GM19328 (cell line): Measurements from ENCODE around the gene SPATS2L.

Experiments used
- ATAC-seq: cut with Tn5 transposase; IDR thresholded peaks from one replicate; pipeline ENCODE4 v1.9.1; 2021; ENCODE audit warnings: mild to moderate bottlenecking, moderate library complexity; ENCODE audit not compliant: unreplicated experiment

The SPATS2L gene

DNA sequence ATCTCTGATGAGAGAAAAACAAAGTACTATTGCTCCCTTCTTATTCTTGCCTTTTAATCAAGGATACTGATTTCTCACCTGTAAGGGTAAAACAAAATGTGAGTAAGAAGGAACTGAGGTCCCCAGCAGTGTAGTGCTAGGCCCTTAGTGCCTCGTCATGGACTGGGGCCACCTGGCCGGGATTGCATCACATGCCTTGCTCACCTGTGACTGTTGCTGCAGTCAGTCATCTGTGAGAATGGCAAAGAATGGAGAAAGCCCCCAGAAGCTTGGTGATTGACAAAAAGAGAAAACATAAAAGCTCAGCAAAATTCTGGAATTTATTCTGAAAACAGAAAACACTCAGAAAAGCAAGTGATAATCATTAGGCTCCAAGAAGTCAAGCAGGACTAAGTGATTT, 63.4 kb downstream of the SPATS2L start:
- no peak for ATAC-seq

DNA sequence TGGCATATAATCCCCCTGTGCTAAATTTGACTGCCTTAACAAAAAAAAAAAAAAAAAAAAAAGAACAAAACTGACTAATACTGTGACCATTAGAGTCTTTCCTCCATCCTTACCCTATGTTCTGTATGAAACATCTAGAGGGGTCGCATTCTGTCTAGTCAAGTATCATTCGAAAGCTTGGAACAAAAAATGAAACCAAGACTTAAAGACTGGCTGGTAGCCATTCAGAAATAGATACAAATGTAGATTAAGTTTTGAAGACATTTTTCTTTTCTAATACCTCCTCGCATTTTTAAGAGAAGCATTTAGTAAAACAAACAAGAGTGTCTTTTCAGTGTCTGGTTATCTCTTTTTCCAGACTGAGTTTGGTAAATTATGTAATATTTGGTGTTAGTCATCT, 66.7 kb downstream of the SPATS2L start:
- ATAC-seq, result no peak

DNA sequence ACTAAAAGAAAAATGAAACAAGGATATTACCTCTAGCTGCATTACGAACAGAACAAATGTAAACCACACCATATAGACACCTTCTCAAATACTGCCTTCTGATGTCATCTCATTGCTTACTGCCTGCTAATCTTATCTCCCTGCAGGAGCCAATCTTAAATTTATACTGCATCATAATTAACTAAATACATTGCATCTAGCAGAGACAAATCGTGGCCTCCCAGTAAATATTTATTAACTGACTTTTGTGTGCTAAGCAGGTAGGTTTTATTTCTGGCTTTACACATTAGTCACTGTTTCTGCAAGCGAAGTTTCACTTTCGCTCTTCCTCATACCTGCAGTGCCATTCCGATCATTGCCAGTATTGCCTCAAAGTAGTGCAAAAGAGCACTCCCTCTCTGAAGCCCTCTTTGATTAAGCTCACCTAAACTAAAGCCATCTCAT, 67.5 kb downstream of the SPATS2L start:
- ATAC-seq, result peak; percentile 96

DNA sequence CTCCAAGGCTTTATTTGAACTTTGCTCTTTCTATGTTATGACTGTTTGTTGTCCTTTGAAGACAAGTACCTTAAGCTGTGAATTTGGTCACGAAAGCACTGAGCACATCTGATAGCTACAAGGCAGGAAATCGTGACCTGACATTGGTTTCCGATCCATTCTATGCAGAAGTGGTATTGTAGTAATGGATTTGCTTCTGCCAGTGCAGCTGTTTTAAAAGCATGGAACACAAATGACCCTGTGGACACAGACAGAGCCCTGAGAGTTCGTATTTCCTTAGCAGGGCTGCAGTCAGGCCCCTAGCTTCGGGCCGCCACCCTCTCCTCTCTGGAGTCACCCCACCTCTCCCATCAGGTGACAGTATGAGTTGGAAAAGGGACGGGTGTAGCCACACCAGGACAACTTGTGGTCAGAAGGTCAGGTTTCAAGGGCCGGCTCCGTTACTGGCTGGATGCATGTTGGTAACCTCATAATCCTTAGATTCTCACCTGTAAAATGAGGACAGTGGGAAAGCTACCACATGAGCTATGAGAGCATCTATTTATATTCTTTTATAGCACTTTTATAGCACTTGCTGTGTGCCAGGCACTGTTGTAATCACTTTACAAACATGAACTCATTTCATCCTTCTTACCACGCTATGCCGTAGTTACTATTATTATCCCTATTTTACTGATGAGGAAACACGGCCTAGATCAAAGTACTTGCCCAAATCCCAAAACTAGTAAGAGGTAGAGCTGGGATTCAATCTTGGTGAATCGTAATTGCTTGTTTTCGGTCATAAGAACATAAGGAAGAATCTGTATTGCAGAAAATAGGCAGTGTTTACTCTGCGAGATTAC, 70.2 kb downstream of the SPATS2L start:
- ATAC-seq, result no peak

DNA sequence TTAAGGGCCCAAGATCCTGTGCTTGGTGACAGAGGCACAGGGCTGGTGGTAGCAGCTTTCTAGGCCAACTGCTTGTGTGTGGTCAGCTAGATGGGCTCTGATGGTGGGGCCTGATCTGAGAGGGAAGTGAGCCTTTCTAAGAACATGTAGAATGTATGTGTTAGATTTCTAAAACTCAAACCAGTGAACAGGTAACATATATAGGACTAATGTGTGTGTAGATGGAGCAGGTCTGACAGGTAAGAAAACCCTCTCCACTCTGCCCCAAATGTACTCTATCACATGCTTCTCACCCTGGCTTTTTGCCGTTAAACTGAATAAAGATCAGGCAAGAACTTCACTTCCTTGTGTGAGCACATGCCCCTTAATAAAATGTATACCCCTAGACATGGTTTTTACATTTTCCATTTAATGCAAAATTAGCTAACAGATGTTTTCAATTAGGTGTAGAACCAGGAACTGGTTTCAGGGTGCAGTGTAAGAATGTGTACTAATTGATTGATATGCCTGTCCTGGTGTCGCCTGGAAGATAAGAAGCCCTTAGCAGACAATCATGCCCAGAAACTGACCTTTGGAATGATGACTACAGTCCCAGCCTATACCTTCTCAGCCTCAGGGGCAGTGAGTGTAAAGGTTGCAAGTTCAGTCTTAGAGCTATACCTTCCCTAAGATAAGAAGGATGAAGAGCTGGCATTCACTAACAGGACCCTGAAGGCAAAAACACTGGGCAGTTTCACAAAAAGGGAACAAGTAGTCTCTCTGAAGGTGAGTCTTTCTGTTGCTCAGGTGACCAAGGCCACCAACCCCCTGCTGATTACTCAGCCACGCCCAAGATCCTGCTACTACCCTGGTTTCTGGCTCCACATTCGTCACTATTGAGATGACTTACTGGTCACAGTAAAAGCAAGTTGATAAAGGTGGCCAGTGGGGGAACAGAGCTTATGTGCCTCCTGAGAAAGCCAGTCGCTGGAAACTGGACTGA, 71.2 kb downstream of the SPATS2L start:
- ATAC-seq, result no peak

DNA sequence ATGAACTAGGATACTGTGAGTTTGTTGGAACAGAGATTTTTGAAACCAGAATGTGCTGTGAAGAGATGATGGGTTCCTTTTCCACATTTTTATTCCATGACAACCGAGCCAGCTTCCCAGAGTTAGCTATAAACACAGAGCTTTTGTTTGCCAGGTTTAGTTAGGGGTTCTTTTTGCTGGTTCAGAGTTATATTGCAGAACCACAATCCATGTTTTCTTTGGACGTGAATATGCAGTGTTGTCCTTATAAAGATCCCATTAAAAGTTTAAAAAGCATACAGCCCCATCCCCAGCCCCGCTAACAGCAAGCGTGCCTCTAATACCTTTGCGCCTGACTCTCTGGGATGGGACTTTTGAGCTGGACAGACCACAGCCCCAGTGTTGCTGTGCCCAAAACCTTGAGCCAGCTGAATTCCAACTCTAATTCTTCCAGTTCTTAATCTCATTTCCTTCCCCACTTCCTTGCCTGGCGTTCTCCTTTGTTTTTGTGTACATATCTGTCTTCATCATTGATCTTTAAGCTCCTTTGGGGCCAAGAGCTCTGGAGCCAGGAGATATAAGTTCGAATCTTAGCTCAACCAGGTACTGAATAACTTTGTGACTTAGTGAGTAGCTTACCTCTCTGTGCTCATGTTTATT, 72.3 kb downstream of the SPATS2L start:
- no peak for ATAC-seq

DNA sequence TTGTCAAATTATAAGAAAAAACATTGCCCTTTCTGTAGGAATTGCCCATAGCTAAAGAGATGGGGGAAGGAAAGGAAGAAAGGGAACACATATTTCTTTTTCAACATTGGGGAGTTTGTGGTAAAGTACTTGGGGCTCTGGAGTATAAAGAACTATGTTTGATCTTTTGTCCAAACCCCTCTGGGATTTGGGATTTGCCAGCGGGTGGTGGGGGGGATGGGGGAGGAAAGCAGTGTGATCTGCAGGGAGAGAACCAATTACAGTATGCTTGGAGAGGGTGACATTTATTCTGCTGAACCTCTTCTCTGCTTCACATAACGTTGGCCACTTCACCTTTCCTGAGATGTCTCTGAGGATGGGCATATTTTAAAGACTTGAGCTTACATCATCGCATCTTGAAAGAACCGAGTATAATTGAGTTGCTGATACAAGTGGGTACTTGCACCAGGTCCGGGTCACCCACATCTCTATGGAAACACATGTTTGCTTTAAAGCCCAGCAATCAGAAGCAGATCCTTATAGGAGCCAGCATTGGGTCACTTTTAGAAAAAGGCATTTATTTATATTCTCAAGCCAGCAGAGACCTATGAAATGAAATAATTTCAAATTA, 73.1 kb downstream of the SPATS2L start:
- ATAC-seq, result no peak

DNA sequence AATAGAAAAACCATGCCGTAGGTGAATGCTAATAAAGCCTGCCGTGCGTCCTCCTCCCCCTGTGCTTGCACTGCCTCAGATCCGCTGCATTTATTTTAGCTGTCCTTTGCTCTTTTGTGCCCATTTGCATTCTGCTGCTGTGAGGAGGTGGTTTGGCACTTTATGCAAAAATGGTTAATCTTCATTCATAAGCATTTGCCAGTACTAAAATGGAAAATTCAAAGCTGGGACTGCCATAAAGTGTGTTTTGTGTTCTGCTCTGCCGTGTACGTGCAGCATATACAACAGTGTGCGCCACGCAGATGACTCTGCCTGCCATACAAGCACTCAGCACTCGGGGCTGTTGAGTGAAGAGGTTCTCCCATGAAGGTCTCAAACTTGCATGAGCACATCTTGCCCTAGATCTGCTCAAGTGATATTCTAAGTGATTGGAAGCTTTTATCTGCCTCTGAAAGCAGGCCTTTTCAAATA, 73.6 kb downstream of the SPATS2L start:
- ATAC-seq, result no peak

DNA sequence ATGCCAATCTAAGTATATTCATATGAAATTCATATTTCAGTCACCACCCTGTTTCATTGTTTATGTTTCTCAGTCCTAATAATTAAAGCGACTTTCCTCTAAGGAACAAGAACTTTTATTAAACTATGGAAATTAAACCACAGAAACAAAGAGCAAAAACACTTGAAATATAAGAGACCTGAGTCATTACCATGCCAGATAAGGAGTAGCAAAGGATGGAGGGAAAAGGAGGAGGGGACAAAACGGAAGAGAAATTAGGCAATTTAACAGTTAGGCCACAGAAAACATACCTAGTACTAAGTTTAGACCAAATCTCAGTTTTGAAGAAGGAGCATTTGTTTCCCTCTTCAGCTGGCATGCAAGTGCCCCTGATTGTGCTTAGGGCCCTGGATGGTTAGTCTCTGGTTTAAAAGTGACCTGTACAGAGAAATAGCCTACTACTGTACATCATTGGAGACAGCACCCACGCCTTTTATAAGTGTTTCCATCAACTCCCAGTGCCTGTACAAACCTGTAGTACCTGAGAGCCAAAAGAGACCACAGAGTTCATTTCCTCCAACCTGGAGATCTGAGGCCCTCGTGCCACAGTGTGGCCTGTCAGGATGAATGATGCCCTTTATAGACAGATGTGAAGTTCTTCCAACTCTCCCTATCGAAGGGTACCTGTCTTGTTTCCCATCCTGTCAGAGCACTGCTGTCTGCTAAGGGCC, 74.5 kb downstream of the SPATS2L start:
- no peak for ATAC-seq

DNA sequence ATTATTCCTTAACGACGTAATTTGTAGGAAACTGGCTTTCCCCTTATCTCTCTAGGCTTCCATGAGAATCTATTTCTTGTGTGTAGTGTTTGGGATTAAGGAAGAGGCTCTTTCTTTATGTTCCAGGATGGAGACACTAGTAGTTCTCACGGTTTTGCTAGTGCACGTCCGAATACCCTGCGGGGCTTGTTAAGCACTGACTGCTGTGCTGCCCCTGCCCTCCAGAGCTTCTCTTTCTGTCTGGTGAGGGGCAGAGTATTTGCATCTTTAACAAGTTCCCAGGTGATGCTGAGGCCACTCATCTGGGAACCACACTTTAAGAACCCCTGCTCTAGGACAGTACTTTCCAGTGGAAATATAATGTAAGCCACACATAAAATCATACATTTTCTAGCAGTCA, 76.4 kb downstream of the SPATS2L start:
- ATAC-seq, result no peak

DNA sequence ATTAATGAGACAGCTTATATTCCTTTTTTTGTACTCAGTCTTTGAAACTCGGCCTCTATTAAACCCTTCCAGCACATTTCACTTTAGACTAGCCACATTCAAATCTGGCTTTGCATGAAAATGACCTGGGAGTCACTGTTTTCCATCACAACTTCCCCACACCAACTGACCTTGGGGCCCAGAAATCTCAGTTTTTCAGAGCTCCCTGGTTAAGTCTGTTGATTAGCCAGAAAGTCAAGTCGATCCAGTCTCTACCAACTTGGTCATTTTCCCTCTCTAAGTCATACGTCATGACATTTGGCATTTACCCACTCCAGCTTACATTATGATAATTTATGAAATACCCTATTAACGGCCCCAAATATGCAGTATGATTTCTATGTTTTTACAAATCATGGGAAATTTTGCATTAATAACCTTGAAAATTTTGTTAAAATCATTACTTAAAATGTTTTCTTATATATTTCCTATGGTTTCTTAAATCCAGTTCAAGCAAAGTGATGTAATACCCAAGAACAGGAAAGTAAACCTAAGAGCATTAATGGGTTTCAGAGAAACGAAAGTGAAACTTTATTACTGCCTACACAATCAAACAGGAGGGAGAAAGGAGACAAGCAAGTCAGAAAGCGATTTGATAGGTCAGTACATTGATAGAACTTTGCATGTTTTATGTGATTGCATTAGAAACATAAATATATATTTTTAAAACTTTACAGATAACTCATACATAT, 77.1 kb downstream of the SPATS2L start:
- no peak for ATAC-seq

DNA sequence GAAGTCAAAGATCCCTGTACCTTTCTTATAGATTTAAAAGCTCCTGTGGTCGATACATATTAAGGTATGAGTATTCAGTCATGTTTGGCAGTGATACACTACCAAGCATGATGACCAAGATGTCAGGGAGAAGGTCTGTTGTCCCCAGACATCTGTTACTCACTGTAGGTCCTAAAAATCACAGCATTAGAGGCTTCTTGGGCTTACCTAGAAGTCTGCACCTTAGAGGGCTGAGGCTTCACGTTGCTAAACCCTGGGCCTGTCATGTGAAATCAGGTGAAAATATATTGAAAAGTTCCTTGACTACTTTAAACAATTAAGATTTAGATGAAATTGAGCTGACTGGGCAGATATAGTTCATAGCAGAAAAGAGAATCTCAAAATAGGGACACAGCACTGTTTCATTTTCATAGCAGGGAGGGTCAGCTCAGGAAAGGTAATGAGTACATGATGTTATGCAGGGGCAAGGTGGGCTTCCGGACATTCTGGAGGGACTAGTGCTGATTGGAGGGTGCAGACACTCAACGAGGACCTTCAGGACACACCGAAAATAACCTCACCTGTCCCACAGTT, 78.7 kb downstream of the SPATS2L start:
- ATAC-seq, result no peak

DNA sequence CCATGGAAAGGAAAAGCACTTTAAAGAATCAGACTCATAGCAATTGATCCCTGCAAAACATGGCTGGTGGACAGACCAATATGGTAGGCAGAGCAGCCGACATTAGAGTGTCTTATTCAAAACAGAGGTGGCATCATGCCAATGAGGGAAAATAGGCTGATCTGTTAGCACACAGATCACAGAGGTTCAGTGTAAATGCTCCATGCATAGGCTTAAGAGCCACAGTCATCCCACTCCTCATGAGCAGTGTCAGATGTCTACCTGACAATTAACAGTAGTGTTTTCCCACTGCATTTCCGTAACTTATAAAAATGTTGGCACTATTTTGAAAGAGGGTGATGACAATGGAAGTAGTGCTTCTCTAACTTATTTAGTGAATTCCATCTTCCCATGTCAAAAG, 86.7 kb downstream of the SPATS2L start:
- no peak for ATAC-seq

DNA sequence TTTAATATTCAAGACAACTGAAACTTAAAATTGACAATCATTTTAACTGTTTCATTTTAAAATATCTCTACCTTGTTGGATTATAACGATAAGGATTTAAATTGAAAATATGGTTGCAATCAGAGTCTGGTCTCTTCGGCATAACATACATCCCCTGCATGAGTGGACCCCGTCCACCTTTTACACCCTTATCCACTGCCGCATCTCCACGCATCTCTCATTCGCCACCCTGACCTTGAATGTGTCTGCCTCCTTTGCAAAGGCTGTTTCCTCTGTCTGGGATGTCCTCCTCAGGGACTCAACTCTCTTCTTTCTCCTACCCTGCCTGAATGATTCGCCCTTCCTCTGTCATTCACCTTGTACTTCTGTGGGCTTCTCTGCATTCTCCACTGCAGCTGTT, 87.6 kb downstream of the SPATS2L start:
- no peak for ATAC-seq

DNA sequence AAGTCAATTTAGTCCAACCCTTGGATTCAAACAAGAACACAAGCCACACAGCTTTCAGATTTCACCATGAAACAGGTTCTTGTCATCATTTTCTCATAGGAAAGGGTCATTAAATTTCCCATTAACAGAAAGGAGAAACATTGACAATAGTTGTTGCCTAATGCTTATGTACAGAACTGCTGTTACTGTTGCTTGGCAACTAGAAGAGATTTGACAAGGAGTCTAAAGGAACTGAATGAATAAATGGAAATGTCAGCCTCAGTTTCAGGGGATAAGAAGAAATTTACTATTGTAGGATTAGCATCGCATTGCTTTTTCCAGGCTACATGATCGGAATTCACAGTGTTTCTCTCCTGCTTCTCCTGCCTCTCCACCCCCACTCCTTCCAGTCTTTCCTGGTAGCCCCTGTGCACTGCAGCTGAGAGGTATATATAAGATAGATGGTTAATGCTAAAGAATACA, 90.3 kb downstream of the SPATS2L start:
- no peak for ATAC-seq

DNA sequence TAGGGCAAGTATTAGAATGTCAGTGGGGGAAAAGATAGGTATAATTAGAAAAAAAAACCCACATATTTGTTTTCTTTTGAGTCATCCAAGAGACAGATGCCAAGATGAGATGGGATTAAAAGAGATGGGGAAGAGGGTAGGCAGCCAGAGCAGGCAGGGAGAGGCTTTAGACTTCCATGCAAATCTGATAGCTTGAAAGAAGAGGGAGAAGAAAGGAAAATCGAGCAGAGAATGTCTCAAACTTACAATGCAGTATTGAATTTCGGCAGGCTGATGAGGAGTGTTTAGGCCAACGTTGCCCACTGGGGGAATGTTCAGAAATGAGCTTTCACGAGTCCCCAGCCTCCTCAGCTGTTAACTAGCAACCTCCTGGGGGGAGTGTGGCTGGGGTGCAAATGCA, 91.3 kb downstream of the SPATS2L start:
- ATAC-seq, result no peak

DNA sequence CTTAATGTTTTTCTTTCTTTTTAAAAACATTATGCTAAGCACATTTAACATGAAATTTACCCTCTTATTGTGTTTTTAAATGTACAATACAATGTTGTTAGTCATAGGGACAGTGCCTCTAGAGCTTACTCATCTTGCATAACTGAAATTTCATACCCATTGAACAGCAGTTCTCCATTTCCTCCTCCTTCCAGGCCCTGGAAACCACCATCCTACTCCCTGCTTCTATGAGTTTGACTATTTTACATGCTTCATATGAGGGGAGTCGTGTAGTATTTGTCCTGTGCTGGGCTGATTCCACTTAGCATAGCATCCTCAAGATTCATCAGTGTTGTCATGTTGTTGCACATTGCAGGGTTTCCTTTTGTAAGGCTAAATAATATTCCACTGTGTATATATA, 92.6 kb downstream of the SPATS2L start:
- no peak for ATAC-seq

DNA sequence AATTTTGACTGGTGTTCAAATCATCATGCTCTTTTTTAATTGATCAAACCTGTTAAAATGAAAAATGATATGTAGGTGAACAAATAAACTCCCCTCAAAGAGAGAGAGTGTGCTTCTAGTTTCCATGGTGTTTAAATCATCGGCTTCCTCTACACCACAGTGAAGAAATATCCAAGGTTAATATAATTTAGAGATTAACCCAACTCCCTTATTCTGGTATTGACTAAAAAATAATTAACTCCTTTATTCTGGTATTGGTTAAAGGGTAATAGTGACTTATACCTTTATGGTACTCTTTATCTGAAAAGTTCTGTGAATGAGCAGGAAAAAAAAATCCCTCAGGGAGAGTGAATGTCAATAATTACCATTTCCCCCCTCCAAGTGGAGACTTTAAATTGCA, 93.1 kb downstream of the SPATS2L start:
- ATAC-seq, result no peak

DNA sequence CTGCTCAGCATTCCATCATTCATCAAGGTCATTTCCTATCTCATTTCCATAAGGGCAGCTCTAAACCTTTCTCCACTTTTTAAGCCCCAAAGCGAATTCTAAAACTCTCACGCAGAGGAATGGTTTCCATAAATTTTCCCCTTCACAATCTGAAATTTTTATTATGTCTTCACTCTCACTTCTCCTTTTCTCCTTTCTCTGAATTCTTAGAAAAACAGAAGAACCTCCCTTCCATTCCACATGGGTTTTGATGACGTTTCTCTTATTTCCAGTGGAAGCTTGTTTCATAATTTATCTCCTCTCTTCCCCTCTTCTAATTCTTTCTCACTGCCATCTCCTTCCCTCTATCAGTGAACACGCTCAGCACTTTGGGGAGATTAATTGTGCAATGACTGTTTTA, 97.3 kb downstream of the SPATS2L start:
- no peak for ATAC-seq
